ENCODE results near the gene ABHD13.

Gene ABHD13

GRCh38 chr13:108218044-108218974 lies at the start of gene ABHD13:
Gene ABHD13 (plus strand): TSS chr13:108218392. CDS start chr13:108229219, 10,827 bp downstream.
- peak; percentile 36 to 95 (median 85) for DNase-seq

GRCh38 chr13:108168929-108169328 lies 49.3 kb upstream of the ABHD13 start:
- DNase-seq, result no peak

- peak in 17 of 56 donors; percentile 1 to 58 (median 13) for DNase-seq
Observed at GRCh38 chr13:108176685-108177274, 41.4 kb upstream of the ABHD13 start.

- DNase-seq, result no peak
Observed at GRCh38 chr13:108178078-108178477, 40.1 kb upstream of the ABHD13 start.

- DNase-seq, result no peak
Observed at GRCh38 chr13:108182652-108183051, 35.5 kb upstream of the ABHD13 start.

- DNase-seq, result no peak
Observed at GRCh38 chr13:108185223-108185622, 33.0 kb upstream of the ABHD13 start.

GRCh38 chr13:108188260-108188659 lies 29.9 kb upstream of the ABHD13 start:
- DNase-seq, result no peak

GRCh38 chr13:108190897-108191296 lies 27.3 kb upstream of the ABHD13 start:
- DNase-seq, result no peak

- no peak for DNase-seq
Observed at GRCh38 chr13:108193806-108194205, 24.4 kb upstream of the ABHD13 start.

GRCh38 chr13:108194435-108194936 lies 23.7 kb upstream of the ABHD13 start:
- DNase-seq, result no peak

GRCh38 chr13:108195146-108195545 lies 23.0 kb upstream of the ABHD13 start:
- DNase-seq, result no peak

- no peak for DNase-seq
Observed at GRCh38 chr13:108195861-108196260, 22.3 kb upstream of the ABHD13 start.

- no peak for DNase-seq
Observed at GRCh38 chr13:108200781-108201398, 17.3 kb upstream of the ABHD13 start.

GRCh38 chr13:108210551-108210950 lies 7.6 kb upstream of the ABHD13 start:
- no peak for DNase-seq

GRCh38 chr13:108212886-108213285 lies 5.3 kb upstream of the ABHD13 start:
- DNase-seq, result no peak

GRCh38 chr13:108213946-108214345 lies 4.2 kb upstream of the ABHD13 start:
- DNase-seq, result no peak

GRCh38 chr13:108214441-108215271 lies 3.5 kb upstream of the ABHD13 start:
- peak in 15 of 56 donors; percentile 1 to 50 (median 17) for DNase-seq

GRCh38 chr13:108215436-108215835 lies 2.8 kb upstream of the ABHD13 start, which contains the start of gene LIG4:
Gene LIG4 (minus strand): TSS chr13:108215536. CDS start chr13:108211268, 4,268 bp downstream.
- DNase-seq, result peak; percentile 24 to 93 (median 81)

GRCh38 chr13:108217307-108218043 lies 717 bp upstream of the ABHD13 start:
- peak in 1 of 56 donors; percentile 3 for DNase-seq

- DNase-seq, result no peak
Observed at GRCh38 chr13:108220041-108220440, 1.8 kb downstream of the ABHD13 start.

Data from amygdala (tissue), 56 donors.